Cardiac muscle cell (in vitro differentiated cells and primary cell): Measurements from ENCODE around the gene NME3. TPM values are rescaled to one million over a fixed set of nuclear protein-coding genes. Genes with fewer than 3 reads are reported as not detected.

ENCODE experiments used
- DNase-seq, 2 donors: peaks; one replicate each; pipeline versions ENCODE4 v3.0.0 to v3.0.0-alpha.2; 2010 to 2017; ENCODE audit warnings: low read depth in 1 of 2, low spot score in 1 of 2
- H3K27ac ChIP-seq: fragments of 200-600 bp; sonication (generic); 2 replicates; pipeline ENCODE4 v1.5.1; 2016
- H3K27me3 ChIP-seq: fragments of 200-600 bp; sonication (generic); 2 replicates; pipeline ENCODE4 v1.6.0; 2016; ENCODE audit warnings: control low read depth
- H3K36me3 ChIP-seq: fragments of 200-600 bp; sonication (generic); 2 replicates; pipeline ENCODE4 v1.5.1; 2016; ENCODE audit warnings: control low read depth
- H3K4me1 ChIP-seq: fragments of 200-600 bp; sonication (generic); 2 replicates; pipeline ENCODE4 v1.8.1; 2017; ENCODE audit warnings: low read depth, mild to moderate bottlenecking, mixed run types
- H3K4me3 ChIP-seq: fragments of 200-600 bp; sonication (generic); 2 replicates; pipeline ENCODE4 v1.5.1; 2016; ENCODE audit warnings: mild to moderate bottlenecking
- H3K9me3 ChIP-seq: fragments of 200-600 bp; sonication (generic); 2 replicates; pipeline ENCODE4 v1.5.1; 2017; ENCODE audit warnings: low read depth, mild to moderate bottlenecking, control low read depth
- polyA plus RNA-seq: library from polyadenylated mRNA; unstranded; fragments of >200 nt; fragmentation: Nextera tagmentation; extraction: Ambion mirVana; gene quantifications from 2 replicates; pipeline ENCODE4 v1.2.1, GENCODE V29; 2016
- total RNA-seq: library from RNA; depleted of rRNA; stranded (reverse); fragments of >200 nt; gene quantifications from 2 replicates; pipeline ENCODE4 v1.2.3, GENCODE V29; 2016
- TF ChIP-seq, protein P1 (sequence below): IDR thresholded peaks from 2 replicates; pipeline ENCODE4 v1.5.1; 2012; ENCODE audit warnings: low read depth, mild to moderate bottlenecking, low read length

NME3 gene
- total and polyA plus RNA-seq, 2 experiments from 2014 or later = 76.9 to 106 TPM

- Histone ChIP-seq H3K36me3 (peaks cover 34% of the 10 kb centered on the region), H3K4me1 (no peaks in the 10 kb centered on the region), H3K27ac (no peak overlapping the region), H3K9me3 (no peaks in the 10 kb centered on the region), H3K4me3 (no peak overlapping the region), H3K27me3 (no peaks in the 10 kb centered on the region)
- DNase-seq = no peak
- TF ChIP-seq, protein P1, sequence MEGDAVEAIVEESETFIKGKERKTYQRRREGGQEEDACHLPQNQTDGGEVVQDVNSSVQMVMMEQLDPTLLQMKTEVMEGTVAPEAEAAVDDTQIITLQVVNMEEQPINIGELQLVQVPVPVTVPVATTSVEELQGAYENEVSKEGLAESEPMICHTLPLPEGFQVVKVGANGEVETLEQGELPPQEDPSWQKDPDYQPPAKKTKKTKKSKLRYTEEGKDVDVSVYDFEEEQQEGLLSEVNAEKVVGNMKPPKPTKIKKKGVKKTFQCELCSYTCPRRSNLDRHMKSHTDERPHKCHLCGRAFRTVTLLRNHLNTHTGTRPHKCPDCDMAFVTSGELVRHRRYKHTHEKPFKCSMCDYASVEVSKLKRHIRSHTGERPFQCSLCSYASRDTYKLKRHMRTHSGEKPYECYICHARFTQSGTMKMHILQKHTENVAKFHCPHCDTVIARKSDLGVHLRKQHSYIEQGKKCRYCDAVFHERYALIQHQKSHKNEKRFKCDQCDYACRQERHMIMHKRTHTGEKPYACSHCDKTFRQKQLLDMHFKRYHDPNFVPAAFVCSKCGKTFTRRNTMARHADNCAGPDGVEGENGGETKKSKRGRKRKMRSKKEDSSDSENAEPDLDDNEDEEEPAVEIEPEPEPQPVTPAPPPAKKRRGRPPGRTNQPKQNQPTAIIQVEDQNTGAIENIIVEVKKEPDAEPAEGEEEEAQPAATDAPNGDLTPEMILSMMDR = no peak
Observed at GRCh38 chr16:1764971-1765370, 6.4 kb downstream of the NME3 start.

DNA sequence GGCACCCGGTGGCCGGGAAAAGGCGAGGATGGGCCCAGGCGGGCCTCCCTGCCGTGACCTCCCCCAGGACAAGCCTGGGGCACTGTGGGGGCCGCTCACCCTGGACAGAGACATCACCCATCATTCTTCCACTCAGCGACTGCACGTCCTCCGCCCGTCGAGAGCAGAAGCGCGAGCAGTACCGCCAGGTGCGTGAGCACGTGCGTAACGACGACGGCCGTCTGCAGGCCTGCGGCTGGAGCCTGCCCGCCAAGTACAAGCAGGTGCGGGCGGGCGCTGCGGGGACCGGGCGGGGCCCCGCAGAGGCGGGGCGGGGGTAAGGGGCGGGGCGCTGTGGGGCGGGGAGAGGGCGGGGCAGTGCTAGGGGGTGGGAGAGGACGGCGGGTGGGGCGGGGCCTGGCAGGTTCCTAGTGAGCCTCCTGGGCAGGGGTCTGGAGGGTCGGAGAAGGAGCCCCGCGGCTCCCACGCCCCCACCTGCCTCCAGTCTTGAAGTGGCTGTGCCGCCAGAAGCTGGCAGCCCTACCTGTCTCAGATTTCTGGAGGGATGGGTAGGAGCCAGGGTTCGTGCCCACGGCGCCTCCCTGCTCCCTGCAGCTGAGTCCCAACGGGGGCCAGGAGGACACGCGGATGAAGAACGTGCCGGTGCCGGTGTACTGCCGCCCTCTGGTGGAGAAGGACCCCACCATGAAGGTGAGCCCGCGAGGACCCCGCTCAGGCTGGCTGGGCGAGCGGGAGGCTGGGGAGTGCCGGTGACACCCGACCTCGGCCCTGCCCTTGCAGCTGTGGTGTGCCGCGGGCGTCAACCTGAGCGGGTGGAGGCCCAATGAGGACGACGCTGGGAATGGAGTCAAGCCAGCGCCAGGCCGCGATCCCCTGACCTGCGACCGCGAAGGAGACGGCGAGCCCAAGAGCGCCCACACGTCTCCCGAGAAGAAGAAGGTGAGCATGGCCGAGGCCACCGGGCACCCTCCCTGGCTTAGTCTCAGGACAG, 7.5 kb downstream of the NME3 start:
- H3K27me3 ChIP-seq = no peaks in the 10 kb centered on the region
- DNase-seq = peak; percentile 41 to 60
- peaks cover 34% of the 10 kb centered on the region for H3K36me3 ChIP-seq
- no peaks in the 10 kb centered on the region for H3K9me3 ChIP-seq
- H3K4me1 ChIP-seq = no peaks in the 10 kb centered on the region
- TF ChIP-seq, protein P1 = peak; percentile 38
- no peak overlapping the region for H3K27ac ChIP-seq
- H3K4me3 ChIP-seq = no peak overlapping the region

DNA sequence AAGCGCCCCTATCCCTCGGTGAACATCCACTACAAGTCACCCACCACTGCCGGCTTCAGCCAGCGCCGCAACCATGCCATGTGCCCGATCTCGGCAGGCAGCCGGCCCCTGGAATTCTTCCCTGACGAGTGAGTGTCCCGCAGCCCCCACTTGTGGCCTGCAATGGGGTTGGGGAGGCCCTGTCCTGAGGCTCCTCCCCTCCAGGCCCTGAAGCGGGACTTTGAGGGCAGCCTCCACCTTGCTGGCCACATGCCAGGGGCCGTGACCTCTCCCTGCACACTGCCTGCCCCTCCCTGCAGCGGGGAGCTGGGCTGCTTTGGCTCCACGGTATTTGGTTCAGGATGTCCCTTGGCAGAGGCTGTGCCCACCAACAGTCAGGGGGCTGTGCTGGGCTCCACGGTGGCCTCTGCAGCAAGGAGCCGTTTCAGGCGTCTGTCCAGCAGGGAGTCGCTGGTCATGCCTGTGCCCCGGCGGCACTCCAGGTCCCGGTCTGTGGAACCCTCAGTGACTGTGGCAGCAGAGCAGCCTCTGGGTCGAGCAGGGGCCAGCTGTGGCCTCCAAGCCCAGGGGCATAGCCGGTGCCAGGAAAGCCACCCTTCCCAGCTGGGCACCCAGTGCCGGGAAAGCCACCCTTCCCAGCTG, 8.3 kb downstream of the NME3 start:
- no peak overlapping the region for H3K27ac ChIP-seq
- H3K27me3 ChIP-seq = no peaks in the 10 kb centered on the region
- H3K4me3 ChIP-seq = no peak overlapping the region
- H3K9me3 ChIP-seq = no peaks in the 10 kb centered on the region
- TF ChIP-seq, protein P1 = no peak
- H3K36me3 ChIP-seq = peaks cover 37% of the 10 kb centered on the region
- no peaks in the 10 kb centered on the region for H3K4me1 ChIP-seq
- DNase-seq = no peak

- no peaks in the 10 kb centered on the region for H3K9me3 ChIP-seq
- no peak overlapping the region for H3K27ac ChIP-seq
- H3K36me3 ChIP-seq = peaks cover 32% of the 10 kb centered on the region
- no peak overlapping the region for H3K4me3 ChIP-seq
- TF ChIP-seq, protein P1 = no peak
- DNase-seq = no peak
- no peaks in the 10 kb centered on the region for H3K4me1 ChIP-seq
- H3K27me3 ChIP-seq = no peaks in the 10 kb centered on the region
Observed at GRCh38 chr16:1762196-1762878, 9.0 kb downstream of the NME3 start.

- no peaks in the 10 kb centered on the region for H3K4me1 ChIP-seq
- no peak for DNase-seq
- no peaks in the 10 kb centered on the region for H3K27me3 ChIP-seq
- TF ChIP-seq, protein P1 = no peak
- H3K9me3 ChIP-seq = no peaks in the 10 kb centered on the region
- no peak overlapping the region for H3K27ac ChIP-seq
- no peak overlapping the region for H3K4me3 ChIP-seq
- H3K36me3 ChIP-seq = peaks cover 28% of the 10 kb centered on the region
Observed at GRCh38 chr16:1761751-1762150, 9.6 kb downstream of the NME3 start.
